Stomach smooth muscle (tissue), 2 donors: ENCODE results near the gene CIBAR2.

Source experiments
- H3K27ac ChIP-seq: one replicate; pipeline ENCODE4 v1.7.0; 2013; ENCODE audit warnings: mild to moderate bottlenecking, low read length, inconsistent platforms
- H3K27me3 ChIP-seq, 2 donors: one replicate each; pipeline ENCODE4 v1.7.0; 2013; ENCODE audit warnings: low read length in 2 of 2; ENCODE audit not compliant: insufficient read depth in 2 of 2, control insufficient read depth in 1 of 2
- H3K36me3 ChIP-seq, 2 donors: one replicate each; pipeline ENCODE4 v1.7.0; 2013; ENCODE audit warnings: low read length in 2 of 2; ENCODE audit not compliant: control insufficient read depth in 2 of 2, insufficient read depth in 2 of 2
- H3K4me1 ChIP-seq: one replicate; pipeline ENCODE4 v1.7.0; 2013; ENCODE audit warnings: low read length; ENCODE audit not compliant: control insufficient read depth, insufficient read depth
- H3K4me3 ChIP-seq, 2 donors: one replicate each; pipeline ENCODE4 v1.7.0; 2013; ENCODE audit warnings: low read length in 2 of 2
- H3K9ac ChIP-seq, 2 donors: one replicate each; pipeline ENCODE4 v1.7.0; 2013; ENCODE audit warnings: low read length in 2 of 2, mild to moderate bottlenecking in 1 of 2
- H3K9me3 ChIP-seq, 2 donors: one replicate each; pipeline ENCODE4 v1.7.0; 2013; ENCODE audit warnings: low read length in 2 of 2; ENCODE audit not compliant: control insufficient read depth in 2 of 2
- donor health status: healthy.
- donor health status: Pancreatic carcinoma.

Gene CIBAR2

DNA sequence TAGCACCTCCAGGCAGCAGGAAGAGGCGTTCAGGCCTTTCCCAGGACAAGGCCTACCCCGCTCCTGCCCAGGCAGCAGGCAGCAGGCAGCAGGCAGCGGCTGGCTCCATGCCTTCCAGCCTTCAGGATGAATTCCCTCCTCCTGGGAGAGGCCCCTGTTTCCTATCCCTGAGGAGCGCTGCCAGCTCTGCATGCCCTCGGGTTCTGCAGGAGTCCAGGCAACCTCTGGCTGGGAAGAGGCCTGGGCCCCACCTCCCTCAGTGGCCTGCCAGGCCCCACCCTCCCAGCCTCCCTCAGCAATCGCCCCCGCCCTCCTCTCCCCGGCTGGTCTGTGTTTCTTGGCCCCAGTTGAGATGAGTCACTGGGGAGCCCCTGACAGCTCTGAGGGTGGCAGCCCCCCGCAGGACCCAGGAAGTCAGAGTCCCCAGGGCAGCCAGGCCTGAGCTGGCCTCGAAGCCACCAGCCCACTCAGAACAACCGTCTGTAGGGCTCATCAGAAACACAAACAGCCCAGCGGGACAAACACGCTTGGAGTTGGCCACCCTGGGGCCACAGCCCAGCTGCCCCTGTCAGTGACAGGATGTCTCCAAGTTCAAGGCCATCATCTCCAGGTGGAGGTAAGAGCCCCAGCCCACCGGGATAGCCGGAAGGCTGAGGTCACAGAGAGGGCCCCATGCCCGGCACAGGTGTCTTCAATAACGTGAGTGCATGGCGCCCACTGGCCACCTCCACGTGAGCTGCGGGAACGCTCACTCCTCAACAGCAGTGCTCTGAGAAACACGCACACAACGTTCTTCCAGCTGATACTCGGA lies 39.5 kb upstream of the CIBAR2 start:
- Histone ChIP-seq H3K4me1 (peaks cover 49% of the 10 kb centered on the region), H3K9ac (peak overlapping the region; percentile 69 to 84), H3K9me3 (no peaks in the 10 kb centered on the region), H3K27me3 (no peaks in the 10 kb centered on the region), H3K36me3 (no peaks in the 10 kb centered on the region), H3K27ac (peak overlapping the region; percentile 81), H3K4me3 (no peak overlapping the region)

DNA sequence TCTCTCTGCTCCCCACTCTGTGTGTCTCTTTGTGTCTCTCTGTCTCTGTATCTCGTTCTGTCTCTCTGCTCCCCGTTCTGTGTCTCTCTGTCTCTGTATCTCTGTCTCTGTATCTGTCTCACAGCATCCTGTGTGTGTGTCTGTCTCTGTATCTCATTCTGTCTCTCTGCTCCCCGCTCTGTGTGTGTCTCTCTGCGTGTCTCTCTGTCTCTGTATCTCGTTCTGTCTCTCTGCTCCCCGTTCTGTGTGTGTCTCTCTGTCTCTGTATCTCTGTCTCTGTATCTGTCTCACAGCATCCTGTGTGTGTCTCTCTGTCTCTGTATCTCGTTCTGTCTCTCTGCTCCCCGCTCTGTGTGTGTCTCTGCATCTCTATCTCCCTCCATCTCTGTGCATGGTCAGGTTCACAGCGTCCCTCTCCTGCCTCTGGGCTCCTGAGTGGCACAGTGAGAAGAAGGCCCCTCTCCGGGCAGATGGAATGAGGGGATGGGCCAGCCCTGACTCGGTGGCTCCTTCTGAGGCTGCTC lies 38.9 kb upstream of the CIBAR2 start:
- peak overlapping the region; percentile 69 to 84 for H3K9ac ChIP-seq
- peak overlapping the region; percentile 81 for H3K27ac ChIP-seq
- peaks cover 54% of the 10 kb centered on the region for H3K4me1 ChIP-seq

DNA sequence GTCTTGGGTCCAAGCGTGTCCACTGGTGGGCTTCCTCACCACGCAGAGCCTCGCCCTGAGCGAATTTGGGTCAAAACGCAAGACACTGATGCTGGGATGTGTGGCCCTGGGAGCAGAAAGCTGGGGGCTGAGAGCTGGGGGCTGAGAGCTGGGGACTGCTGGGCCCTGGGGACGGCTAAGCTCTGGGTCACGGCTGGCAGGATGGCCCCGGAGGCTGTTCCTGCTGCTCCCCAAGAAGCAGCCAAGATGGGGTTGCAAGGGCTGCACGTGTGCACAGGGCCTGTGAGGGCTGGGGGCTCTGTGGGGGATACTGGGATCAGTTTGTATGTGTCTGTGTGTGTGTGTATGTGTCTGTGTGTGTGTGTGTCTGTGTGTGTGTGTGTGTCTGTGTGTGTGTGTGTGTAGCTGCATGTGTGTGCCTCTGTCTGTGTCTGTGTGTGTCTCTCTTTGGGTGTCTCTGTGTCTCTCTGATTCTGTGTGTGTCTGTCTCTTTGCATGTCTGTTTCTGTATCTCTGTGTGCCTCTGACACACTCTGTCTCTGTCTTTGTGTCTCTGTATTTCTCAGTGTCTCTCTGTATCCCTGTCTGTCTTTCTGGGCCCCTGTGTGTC lies 38.2 kb upstream of the CIBAR2 start:
- H3K9me3 ChIP-seq, result no peaks in the 10 kb centered on the region
- H3K9ac ChIP-seq, result peak overlapping the region; percentile 1 to 84
- peak overlapping the region; percentile 81 for H3K27ac ChIP-seq
- no peak overlapping the region for H3K4me3 ChIP-seq
- no peaks in the 10 kb centered on the region for H3K27me3 ChIP-seq
- H3K4me1 ChIP-seq, result peaks cover 56% of the 10 kb centered on the region
- no peaks in the 10 kb centered on the region for H3K36me3 ChIP-seq

More for the DNA sequence above, 38.9 kb upstream of the CIBAR2 start:
- H3K36me3 ChIP-seq, result no peaks in the 10 kb centered on the region
- H3K9me3 ChIP-seq, result no peaks in the 10 kb centered on the region
- no peak overlapping the region for H3K4me3 ChIP-seq
- no peaks in the 10 kb centered on the region for H3K27me3 ChIP-seq

DNA sequence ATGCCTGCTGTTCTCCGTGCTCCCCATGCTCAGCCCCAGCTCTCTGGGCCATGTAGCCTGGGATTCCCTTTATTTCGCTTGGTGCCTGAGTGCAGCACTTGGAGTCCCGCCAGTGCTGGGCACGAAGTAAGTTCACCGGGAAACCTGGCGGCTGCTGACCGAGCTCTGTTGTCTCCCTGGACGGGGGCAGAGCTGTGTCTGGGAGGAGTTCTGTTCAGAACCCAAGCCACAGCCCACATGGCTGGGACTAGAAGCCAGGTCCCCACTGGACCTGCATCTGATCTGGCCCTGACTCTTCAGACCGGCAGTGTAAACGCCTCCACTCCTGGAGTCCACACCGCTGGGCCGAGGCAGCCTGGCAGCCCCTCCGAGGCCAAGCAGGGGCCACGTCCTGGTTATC lies 37.5 kb upstream of the CIBAR2 start:
- no peaks in the 10 kb centered on the region for H3K9me3 ChIP-seq
- no peak overlapping the region for H3K4me3 ChIP-seq
- peak overlapping the region; percentile 11 for H3K27ac ChIP-seq
- no peaks in the 10 kb centered on the region for H3K36me3 ChIP-seq
- H3K4me1 ChIP-seq, result peaks cover 57% of the 10 kb centered on the region
- no peak overlapping the region for H3K9ac ChIP-seq
- H3K27me3 ChIP-seq, result no peaks in the 10 kb centered on the region

DNA sequence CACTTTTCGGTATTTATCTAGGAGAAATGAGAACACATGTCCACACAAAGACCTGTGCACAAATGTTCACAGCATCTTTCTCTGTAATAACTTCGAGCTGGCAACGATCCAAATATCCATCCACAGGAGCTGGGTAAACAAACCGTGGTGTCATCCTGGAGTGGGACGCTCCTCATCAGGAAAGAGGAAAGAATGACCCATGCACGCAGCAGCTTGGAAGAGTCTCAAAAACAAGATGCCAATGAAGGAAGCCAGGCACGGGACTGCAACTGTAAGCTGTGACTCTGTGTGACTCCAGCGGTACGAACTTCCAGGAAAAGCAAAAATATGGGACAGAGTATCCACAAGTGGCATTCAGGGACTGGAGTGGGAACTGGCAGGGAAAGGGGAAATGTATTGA lies 36.7 kb upstream of the CIBAR2 start:
- Histone ChIP-seq H3K27me3 (no peaks in the 10 kb centered on the region), H3K4me1 (peaks cover 59% of the 10 kb centered on the region), H3K9me3 (no peaks in the 10 kb centered on the region), H3K9ac (no peak overlapping the region), H3K4me3 (no peak overlapping the region), H3K36me3 (no peaks in the 10 kb centered on the region), H3K27ac (peak overlapping the region; percentile 11)

DNA sequence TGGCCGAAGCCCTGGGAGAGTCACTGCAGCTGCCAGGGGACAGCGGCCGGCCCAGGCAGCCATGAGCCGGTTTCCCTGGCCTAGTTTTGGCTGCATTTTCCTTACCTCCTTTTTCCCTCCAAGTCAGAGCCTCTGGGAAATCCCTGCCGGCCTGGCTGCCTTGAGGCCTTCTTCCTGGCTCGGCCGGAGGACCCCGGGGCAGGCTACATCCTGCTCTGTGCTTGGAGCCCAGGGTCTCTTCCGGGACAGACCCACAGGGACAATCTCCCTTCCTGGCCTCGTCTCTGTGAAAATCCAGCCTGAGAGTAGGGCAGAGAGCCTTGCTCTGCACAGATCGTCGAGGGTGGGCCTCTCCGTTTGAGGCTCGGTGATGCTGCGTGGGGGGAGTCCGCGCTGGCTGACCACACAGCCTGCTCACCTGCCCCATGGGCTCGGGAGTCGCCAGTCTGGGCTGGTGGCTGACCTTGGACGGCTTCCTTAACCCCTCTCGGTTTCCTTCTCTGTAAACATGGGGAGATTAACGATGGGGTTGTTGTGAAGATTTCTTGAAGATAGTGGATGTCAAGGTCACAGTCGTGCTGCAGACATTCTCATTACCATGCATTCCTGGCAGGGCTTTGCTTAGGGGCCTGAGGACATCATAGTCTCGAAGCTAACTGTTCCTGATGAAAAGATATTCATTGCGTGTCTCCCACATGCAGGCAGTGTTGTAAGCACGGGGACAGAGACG lies 34.8 kb upstream of the CIBAR2 start:
- Histone ChIP-seq H3K27me3 (no peaks in the 10 kb centered on the region), H3K4me3 (no peak overlapping the region), H3K9ac (peak overlapping the region in 1 of 2 donors; percentile 15), H3K27ac (no peak overlapping the region), H3K4me1 (peaks cover 52% of the 10 kb centered on the region), H3K9me3 (no peaks in the 10 kb centered on the region), H3K36me3 (no peaks in the 10 kb centered on the region)

DNA sequence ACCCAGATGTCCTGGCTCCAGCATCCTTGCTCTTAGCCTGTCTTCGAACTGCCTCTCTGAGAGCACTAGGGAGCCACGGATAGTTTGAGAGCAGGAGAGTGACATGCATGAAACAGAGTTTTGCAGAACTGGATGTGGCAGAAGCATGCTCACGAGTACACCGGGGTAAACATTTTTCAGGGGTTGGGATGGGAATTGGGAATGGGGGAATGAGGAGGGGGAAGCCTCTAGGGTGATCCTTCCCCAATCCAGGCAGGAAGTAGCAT lies 34.2 kb upstream of the CIBAR2 start:
- H3K4me1 ChIP-seq, result peaks cover 46% of the 10 kb centered on the region
- no peaks in the 10 kb centered on the region for H3K27me3 ChIP-seq
- H3K4me3 ChIP-seq, result no peak overlapping the region
- H3K9ac ChIP-seq, result no peak overlapping the region
- no peaks in the 10 kb centered on the region for H3K36me3 ChIP-seq
- no peaks in the 10 kb centered on the region for H3K9me3 ChIP-seq
- no peak overlapping the region for H3K27ac ChIP-seq

DNA sequence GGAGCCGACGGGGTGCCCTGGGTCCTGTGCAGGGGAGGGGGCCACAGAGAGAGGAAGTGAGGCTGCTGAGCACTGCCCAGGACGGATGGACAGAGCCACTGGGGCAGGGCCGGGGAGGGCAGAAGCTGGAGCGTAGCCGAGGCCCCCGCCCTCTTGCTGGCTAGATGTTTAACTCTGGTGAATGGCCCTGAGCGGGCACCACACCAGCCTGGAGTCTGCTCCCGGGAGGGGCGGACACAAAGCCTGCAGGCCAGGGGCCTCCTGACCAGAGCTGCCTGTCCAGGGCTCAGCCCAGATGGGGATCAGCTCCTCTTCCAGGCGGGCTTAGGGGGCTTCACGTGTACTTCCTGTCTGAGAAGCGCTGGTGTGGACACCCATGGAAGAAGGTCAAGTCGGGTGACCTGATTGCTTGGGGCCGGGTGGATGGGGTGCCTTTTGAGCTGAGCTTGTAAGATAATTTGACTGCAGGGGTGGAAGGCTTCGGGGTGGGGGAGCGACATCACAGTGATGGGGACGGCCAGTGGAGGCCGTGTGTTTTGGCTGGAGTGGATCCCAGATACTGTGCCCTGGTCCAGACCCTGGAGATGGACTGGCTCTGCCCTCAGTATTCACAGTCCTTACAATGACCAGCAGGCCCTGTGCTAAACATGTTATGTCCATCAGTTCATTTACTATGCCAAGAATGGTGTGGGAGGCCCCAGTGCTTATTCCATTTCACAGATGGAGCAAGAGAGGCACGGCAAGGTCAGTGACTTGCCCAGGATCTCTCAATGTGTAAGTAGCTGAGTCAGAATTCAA lies 33.7 kb upstream of the CIBAR2 start:
- no peaks in the 10 kb centered on the region for H3K27me3 ChIP-seq
- no peak overlapping the region for H3K9ac ChIP-seq
- no peak overlapping the region for H3K4me3 ChIP-seq
- H3K36me3 ChIP-seq, result no peaks in the 10 kb centered on the region
- no peak overlapping the region for H3K27ac ChIP-seq
- H3K9me3 ChIP-seq, result no peaks in the 10 kb centered on the region
- peaks cover 41% of the 10 kb centered on the region for H3K4me1 ChIP-seq

DNA sequence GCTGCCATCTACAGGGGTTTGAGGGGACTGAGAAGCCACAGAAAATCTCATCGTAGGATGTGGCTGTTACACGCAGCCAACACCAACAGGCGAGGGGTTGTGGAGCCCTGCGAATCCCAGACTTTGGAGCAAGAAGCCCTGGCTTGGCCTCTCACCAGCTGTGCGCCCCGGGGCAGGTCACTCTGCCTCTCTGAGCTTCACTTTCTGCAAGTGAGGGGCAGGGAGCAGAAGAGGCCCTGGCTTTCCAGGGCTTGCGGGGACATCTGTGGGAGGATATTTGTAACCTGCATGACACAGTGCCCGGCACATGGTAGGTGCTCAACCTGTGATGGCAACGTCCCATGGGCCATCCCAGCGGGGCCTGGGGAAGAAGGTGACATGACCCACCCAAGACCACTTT lies 32.9 kb upstream of the CIBAR2 start:
- peaks cover 33% of the 10 kb centered on the region for H3K4me1 ChIP-seq
- H3K9me3 ChIP-seq, result no peaks in the 10 kb centered on the region
- H3K27me3 ChIP-seq, result no peaks in the 10 kb centered on the region
- no peak overlapping the region for H3K9ac ChIP-seq
- no peaks in the 10 kb centered on the region for H3K36me3 ChIP-seq
- H3K27ac ChIP-seq, result no peak overlapping the region
- H3K4me3 ChIP-seq, result no peak overlapping the region
